Activated CD4-positive, CD25-positive, alpha-beta regulatory T cell treated with anti-CD3 and anti-CD28 coated beads, Interleukin-2, amount 50 U/mL, for 72 hours (primary cell): ENCODE results near the gene SLCO3A1.
"Not testable (repeated sequence)": the region's sequence is repeated elsewhere in the genome, so short reads cannot be mapped to it uniquely, and the experiment has no call there.

Source experiments
- DNase-seq: peaks from one replicate; pipeline ENCODE4 v3.0.0; 2021

SLCO3A1 gene

DNA sequence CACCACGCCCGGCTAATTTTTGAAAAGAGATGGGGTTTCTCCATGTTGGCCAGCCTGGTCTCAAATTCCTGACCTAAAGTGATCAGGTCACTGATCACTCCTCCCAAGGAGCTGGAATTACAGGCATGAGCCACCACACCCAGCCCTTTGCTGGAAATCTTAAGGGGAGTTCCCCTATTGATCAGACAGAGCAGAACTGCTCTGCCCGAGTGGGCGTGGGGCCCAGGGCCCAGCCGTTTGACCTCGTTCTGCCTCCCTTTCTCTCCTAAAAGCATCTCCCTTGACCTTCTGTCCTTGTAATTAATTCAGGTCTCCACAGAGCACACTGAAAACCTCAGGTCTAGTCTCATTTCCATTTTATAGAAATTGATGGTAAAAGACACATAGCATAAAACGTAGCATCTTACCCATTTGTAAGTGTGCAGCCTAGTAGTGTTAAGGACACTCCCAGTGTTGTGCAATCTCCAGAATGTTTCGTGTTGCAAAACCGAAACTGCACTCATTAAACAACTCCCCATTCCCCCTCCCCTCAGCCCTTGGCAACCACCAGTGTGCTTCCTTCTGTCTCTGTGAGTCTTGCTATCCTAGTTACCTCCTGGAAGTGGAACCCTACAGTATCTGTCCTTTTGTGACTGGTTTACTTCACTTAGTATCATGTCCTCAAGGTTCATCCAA is 89.3 kb downstream of the SLCO3A1 start:
- DNase-seq, result no peak

DNA sequence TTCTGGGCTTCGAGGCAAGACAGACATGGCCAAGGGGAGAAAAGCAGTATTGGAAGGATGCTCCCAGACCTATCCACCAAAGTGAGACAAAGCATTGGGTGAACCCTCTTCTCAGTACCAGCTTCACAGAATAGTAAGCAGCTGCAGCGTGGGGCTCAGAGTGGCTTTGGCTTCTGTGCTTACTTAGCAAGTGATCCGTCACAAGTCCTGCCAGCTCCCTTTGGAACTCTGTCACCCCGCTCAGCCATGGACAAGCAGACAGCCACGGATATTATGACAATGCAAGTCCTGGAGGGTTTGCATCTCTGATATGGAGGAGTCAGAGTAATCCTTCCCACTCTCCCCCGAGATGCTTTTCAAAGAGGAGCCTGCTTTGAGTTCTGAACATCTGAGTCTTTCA is 90.8 kb downstream of the SLCO3A1 start:
- no peak for DNase-seq

- DNase-seq, result no peak
These were observed 91.9 kb downstream of the SLCO3A1 start for GRCh38 chr15:91945385-91945784.

GRCh38 chr15:91946075-91946474 is 92.6 kb downstream of the SLCO3A1 start:
- no peak for DNase-seq

DNA sequence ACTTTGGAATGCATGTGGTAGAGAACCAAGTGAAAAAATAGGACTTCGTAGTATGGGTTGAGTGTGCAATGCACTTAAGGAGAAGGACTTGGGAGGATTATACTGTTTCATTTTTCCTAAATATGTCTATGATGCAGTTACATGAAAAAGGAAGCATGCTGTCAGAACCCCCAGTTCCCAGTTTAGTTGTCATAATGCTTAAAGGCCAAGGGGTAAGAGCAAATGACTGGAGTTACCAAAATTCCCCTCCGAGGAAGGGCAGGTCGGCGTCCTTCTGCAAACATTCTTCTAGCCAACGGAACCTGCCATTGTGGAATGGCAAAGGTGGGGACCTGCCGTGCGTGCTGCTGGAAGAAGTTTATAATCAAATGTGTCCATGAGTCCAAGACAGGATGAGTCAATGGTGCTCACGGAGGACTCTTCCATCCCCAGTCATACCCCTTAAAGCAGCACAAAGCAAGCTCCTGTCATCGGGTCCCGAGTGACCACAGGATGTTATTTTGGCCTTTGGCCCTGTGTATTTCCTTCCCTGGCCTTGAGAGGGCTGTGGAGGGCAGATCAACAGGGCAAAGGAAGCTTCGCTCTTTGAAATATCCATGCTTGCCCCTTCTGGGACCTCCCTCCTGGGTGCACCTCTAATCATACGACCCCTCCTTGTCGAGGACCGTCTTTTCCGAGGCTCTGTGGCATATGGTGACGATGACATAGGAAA is 93.2 kb downstream of the SLCO3A1 start:
- DNase-seq, result no peak

DNA sequence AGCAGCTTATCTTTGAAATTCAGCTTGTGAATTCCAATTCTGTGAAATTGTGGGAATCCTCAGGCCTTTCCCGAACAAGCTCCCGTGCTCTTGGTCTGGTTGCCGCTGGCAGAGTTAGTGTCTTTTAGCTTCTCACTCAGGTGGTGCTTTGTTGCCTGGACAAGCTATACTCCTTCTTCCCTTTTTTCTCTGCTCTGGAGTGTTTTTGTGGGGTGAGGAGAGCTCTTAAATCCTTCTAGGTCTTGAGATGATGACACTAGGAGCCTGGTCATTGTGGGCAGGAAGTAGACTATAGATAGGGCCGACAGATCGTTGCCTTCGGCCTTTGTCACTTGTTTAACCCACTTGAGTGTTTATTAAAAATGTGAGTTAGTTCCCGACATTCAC is 93.8 kb downstream of the SLCO3A1 start:
- no peak for DNase-seq

GRCh38 chr15:91947683-91948608 is 94.4 kb downstream of the SLCO3A1 start:
- no peak for DNase-seq

DNA sequence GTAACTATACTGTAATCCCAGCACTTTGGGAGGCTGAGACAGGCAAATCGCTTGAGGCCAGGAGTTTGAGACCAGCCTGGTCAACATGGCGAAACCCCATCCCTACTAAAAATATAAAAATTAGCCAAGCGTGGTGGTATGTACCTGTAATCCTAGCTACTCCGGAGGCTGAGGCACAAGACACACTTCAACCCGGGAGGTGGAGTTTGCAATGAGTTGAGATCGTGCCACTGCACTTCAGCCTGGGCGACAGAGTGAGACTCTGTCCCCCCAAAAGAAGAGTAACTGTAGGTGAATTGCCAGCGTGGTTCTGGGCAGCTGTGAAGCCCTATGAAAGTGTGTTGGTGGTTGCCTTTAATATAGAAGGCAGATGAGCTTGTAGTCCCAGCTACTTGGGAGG is 95.9 kb downstream of the SLCO3A1 start:
- no peak for DNase-seq

- no peak for DNase-seq
These were observed 96.5 kb downstream of the SLCO3A1 start for GRCh38 chr15:91950054-91950453.

- DNase-seq, result no peak
These were observed 97.3 kb downstream of the SLCO3A1 start for GRCh38 chr15:91950631-91951329.

- DNase-seq, result no peak
These were observed 98.7 kb downstream of the SLCO3A1 start for GRCh38 chr15:91952216-91952615.

DNA sequence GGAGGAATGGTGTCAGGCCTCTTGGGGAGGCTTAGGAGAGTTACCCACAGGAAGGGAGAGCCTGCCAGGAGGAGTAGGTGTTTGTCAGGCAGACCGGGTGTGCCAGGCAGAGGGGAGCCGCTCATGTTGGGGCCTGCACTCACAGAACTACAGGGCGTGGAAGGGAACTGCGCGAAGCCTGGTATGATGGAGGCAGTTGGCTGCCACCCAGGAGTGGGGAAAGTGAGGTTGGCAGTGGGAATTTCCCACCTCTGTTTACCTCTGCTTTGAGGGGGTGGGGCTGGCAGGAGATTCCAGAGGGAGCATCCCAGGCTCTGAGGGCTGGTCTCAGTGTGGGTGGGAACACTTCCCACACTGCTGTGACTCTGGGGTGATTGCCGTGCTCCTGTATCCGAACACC is 99.9 kb downstream of the SLCO3A1 start:
- DNase-seq, result no peak

- DNase-seq, result no peak
These were observed 100.8 kb downstream of the SLCO3A1 start for GRCh38 chr15:91954292-91954691.

GRCh38 chr15:91956026-91956723 is 102.7 kb downstream of the SLCO3A1 start:
- no peak for DNase-seq

GRCh38 chr15:91961357-91961756 is 107.8 kb downstream of the SLCO3A1 start:
- no peak for DNase-seq

- not testable (repeated sequence) for DNase-seq
These were observed 110.2 kb downstream of the SLCO3A1 start for GRCh38 chr15:91963747-91964146.

DNA sequence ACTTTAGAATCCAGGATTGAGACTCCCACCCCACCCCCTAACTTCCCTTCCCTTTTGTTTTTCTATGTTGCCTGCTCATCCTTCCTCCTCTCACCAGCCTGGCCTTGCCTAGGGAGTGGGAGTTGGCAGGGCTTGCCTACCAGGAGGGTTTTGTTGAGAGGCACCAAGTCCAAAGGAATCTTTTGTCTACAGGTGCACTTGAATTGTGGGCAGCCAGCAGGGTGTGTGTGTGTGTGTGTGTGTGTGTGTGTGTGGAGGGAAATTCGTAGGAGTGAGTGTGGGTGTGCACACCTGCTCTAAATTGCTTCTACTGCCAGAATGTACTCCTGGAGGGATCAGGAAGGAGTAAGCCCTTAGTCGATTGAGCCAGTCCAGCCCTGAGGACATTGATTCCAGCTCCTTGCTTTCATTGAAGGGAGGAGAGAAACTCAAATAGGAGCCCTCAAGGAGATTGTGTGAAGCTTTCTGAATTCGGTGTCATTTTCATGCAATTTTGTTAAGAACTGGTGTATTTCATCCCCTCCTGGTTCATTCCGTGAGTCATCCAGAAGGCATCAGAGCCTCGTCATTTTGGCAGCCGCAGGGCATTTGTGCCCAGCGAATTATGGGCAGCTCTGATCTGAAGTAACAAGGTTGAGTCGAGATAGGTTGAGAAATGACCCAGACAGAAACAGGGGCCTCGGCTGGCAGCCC is 112.1 kb downstream of the SLCO3A1 start:
- DNase-seq, result no peak

- no peak for DNase-seq
These were observed 112.7 kb downstream of the SLCO3A1 start for GRCh38 chr15:91966194-91966552.

DNA sequence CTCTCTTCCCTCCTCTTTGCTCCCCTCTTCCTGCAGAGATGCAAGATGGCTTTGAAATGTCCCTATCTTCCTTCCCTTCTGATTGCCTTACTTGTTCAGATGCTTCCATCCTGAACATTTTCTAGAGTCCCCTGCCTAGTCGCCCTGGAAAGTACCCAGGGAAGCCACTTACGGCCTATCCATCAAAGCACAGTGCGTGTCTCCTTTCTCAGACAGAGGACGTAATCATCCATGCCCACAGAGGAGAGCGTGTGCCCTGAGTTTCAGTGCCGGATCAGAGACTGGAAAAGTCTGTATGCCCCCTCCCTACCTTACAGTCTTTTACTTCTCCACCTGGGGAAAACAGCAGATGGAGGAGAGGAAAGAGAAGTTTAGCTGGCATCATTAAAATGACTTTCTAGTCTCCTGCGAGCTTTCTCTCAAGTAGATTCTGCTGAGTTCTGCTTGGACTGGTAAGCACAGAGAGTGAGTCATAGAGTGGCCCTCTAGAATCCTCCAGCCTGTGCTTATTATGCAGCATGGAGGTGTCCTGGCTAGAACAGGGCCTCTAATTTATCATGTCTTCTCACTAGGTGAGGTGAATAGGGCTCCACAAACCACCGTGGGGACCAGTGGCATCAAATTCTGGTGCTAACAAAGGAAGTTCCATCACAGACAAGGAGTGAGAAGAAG is 114.6 kb downstream of the SLCO3A1 start:
- no peak for DNase-seq

DNA sequence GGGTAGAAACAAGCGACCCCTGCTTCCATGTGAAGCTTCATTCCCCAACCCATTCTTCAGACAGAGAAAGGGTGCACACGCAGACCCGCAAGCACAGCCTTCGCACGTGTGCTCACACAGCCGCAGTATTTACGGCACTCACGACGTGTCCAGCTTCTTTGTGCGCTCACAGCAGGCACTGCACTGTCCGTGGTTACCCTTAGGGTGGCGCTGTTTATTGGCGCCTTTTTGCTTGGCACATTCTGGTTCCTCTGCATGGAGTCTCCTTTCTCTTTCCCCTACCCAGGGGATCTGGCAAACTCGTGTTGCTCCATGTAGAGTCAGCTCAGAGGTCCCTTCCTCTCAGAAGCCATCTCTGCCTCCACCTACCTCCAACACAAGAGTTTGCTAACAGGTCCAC is 115.1 kb downstream of the SLCO3A1 start:
- no peak for DNase-seq

- no peak for DNase-seq
These were observed 116.6 kb downstream of the SLCO3A1 start for GRCh38 chr15:91970142-91970541.
